DND-41 (cell line): ENCODE measurements around the gene FGF18.

ENCODE experiments used
- ATAC-seq: fragments of 200-7000 bp; cut with Tn5 transposase; 3 replicates; pipeline ENCODE4 v1.9.1; 2021; ENCODE audit warnings: low read depth; ENCODE audit not compliant: insufficient read depth
- DNase-seq: peaks from one replicate; pipeline ENCODE4 v3.0.0-alpha.2; 2020
- H2AFZ ChIP-seq: 2 replicates; pipeline ENCODE4 v1.6.0; 2012; ENCODE audit warnings: low read depth, low read length
- H3K27ac ChIP-seq: 2 replicates; pipeline ENCODE4 v1.5.1; 2012; ENCODE audit warnings: low read length, inconsistent platforms
- H3K27me3 ChIP-seq: fragments of 200-600 bp; sonication (generic); 2 replicates; pipeline ENCODE4 v1.6.0; 2012; ENCODE audit warnings: low read length, mild to moderate bottlenecking, inconsistent platforms; ENCODE audit not compliant: insufficient read depth, poor library complexity
- H3K36me3 ChIP-seq: 2 replicates; pipeline ENCODE4 v1.5.1; 2012; ENCODE audit warnings: low read length, inconsistent platforms; ENCODE audit not compliant: insufficient read depth
- H3K4me1 ChIP-seq: 2 replicates; pipeline ENCODE4 v1.5.1; 2012; ENCODE audit warnings: mild to moderate bottlenecking, low read length; ENCODE audit not compliant: insufficient read depth
- H3K4me2 ChIP-seq: 2 replicates; pipeline ENCODE4 v1.6.0; 2012; ENCODE audit warnings: mild to moderate bottlenecking, moderate library complexity, low read length, inconsistent platforms; ENCODE audit not compliant: insufficient read depth
- H3K4me3 ChIP-seq, 2 experiments: fragments of 200-600 bp in 1 of 2; shearing (Covaris generic) in 1 of 2; 2 replicates each; pipeline ENCODE4 v1.5.1; 2012 to 2016; ENCODE audit warnings: inconsistent platforms in 2 of 2, low read length in 2 of 2, mild to moderate bottlenecking in 2 of 2, low read depth in 1 of 2, moderate library complexity in 1 of 2
- H3K79me2 ChIP-seq: 2 replicates; pipeline ENCODE4 v1.6.0; 2012; ENCODE audit warnings: low read length, inconsistent platforms; ENCODE audit not compliant: insufficient read depth
- H3K9ac ChIP-seq: 2 replicates; pipeline ENCODE4 v1.6.0; 2012; ENCODE audit warnings: low read depth, mild to moderate bottlenecking, inconsistent platforms, low read length, moderate library complexity
- H3K9me3 ChIP-seq: 2 replicates; pipeline ENCODE4 v1.5.1; 2012; ENCODE audit warnings: low read length, moderate library complexity, mild to moderate bottlenecking, inconsistent platforms; ENCODE audit not compliant: insufficient read depth, severe bottlenecking
- H4K20me1 ChIP-seq: 2 replicates; pipeline ENCODE4 v1.6.0; 2012; ENCODE audit warnings: low read length; ENCODE audit not compliant: insufficient read depth
- CTCF ChIP-seq: IDR thresholded peaks from 2 replicates; pipeline ENCODE4 v1.5.1; 2012; ENCODE audit warnings: borderline replicate concordance, low read length, moderate library complexity, mild to moderate bottlenecking; ENCODE audit not compliant: poor library complexity, severe bottlenecking; ENCODE audit errors: extremely low read depth
- EZH2 ChIP-seq: IDR thresholded peaks from 3 replicates; pipeline ENCODE4 v1.6.1; 2012; ENCODE audit warnings: borderline replicate concordance, low read depth, mild to moderate bottlenecking, moderate library complexity, low read length, inconsistent platforms; ENCODE audit not compliant: severe bottlenecking

Gene FGF18

GRCh38 chr5:171454549-171454948 is 35.1 kb downstream of the FGF18 start:
- H3K4me3 ChIP-seq: no peak overlapping the region
- H2AFZ ChIP-seq: no peak overlapping the region
- H3K36me3 ChIP-seq: no peaks in the 10 kb centered on the region
- H3K79me2 ChIP-seq: no peaks in the 10 kb centered on the region
- H3K27ac ChIP-seq: no peak overlapping the region
- ATAC-seq (no peak), DNase-seq (no peak)
- no peak overlapping the region for H3K4me2 ChIP-seq
- no peaks in the 10 kb centered on the region for H3K27me3 ChIP-seq
- TF ChIP-seq CTCF (no peak), EZH2 (no peak)
- no peaks in the 10 kb centered on the region; the same call in 1 of the 2 replicates for H4K20me1 ChIP-seq
- H3K9ac ChIP-seq: no peak overlapping the region
- H3K9me3 ChIP-seq: no peaks in the 10 kb centered on the region
- no peaks in the 10 kb centered on the region for H3K4me1 ChIP-seq

GRCh38 chr5:171455522-171455921 is 36.1 kb downstream of the FGF18 start:
- no peak overlapping the region for H3K4me3 ChIP-seq
- DNase-seq: no peak
- H3K27me3 ChIP-seq: no peaks in the 10 kb centered on the region
- H3K36me3 ChIP-seq: no peaks in the 10 kb centered on the region
- no peak overlapping the region for H3K27ac ChIP-seq
- ATAC-seq: no peak
- TF ChIP-seq CTCF (no peak), EZH2 (no peak)
- no peak overlapping the region for H3K4me2 ChIP-seq
- no peaks in the 10 kb centered on the region; the same call in 1 of the 2 replicates for H4K20me1 ChIP-seq
- H2AFZ ChIP-seq: no peak overlapping the region
- H3K9me3 ChIP-seq: no peaks in the 10 kb centered on the region
- H3K9ac ChIP-seq: no peak overlapping the region
- H3K79me2 ChIP-seq: no peaks in the 10 kb centered on the region
- H3K4me1 ChIP-seq: no peaks in the 10 kb centered on the region

- Histone ChIP-seq H4K20me1 (no peaks in the 10 kb centered on the region; the same call in 1 of the 2 replicates), H3K36me3 (no peaks in the 10 kb centered on the region), H3K27ac (no peak overlapping the region), H3K9me3 (no peaks in the 10 kb centered on the region), H2AFZ (no peak overlapping the region), H3K79me2 (no peaks in the 10 kb centered on the region), H3K27me3 (no peaks in the 10 kb centered on the region), H3K4me2 (no peak overlapping the region), H3K4me1 (no peaks in the 10 kb centered on the region), H3K9ac (no peak overlapping the region), H3K4me3 (no peak overlapping the region)
- no peak for TF ChIP-seq CTCF
- no peak for TF ChIP-seq EZH2
- DNase-seq: no peak
- ATAC-seq: no peak
Observed at GRCh38 chr5:171457208-171457981, 37.9 kb downstream of the FGF18 start.
